Mucosa of descending colon (tissue), 3 donors: ENCODE data around the gene FHIT. TPM values are rescaled to one million over a fixed set of nuclear protein-coding genes. Genes with fewer than 3 reads are reported as not detected.

Experiments
- ATAC-seq: fragments of 200-7000 bp; cut with Tn5 transposase; one replicate; pipeline ENCODE4 v1.9.1; 2020; ENCODE audit warnings: mild to moderate bottlenecking, moderate library complexity
- DNase-seq, 3 donors: peaks; one replicate each; pipeline ENCODE4 v3.0.0-alpha.2; 2020
- H3K36me3 ChIP-seq: fragments of 200-600 bp; one replicate; pipeline ENCODE4 v1.8.0; 2021; ENCODE audit warnings: low read depth, mild to moderate bottlenecking
- H3K4me1 ChIP-seq: fragments of 200-600 bp; one replicate; pipeline ENCODE4 v1.8.0; 2021; ENCODE audit warnings: low read depth, mild to moderate bottlenecking
- H3K4me3 ChIP-seq: fragments of 200-600 bp; one replicate; pipeline ENCODE4 v1.8.0; 2021; ENCODE audit warnings: mild to moderate bottlenecking
- H3K9me3 ChIP-seq: fragments of 200-600 bp; one replicate; pipeline ENCODE4 v1.8.0; 2021; ENCODE audit warnings: mild to moderate bottlenecking
- intact Hi-C, 2 donors: fragments of 100-400 bp; cut with DNase I in 1 of 2; cut with micrococcal nuclease in 1 of 2; formaldehyde crosslinking; loops; one replicate each; pipeline versions ENCODE4 v1.11.0 to v1.11.1; 2022; cut with DNase I, micrococcal nuclease
- total RNA-seq, 3 donors: library from RNA; stranded (reverse); fragmentation: NEBNext Ultra II Directional in 2 of 3; extraction: Animal tissue kit (Norgen Biotek cat#: 25700) in 2 of 3; gene quantifications; one replicate each; pipeline versions ENCODE4 v1.2.1 to v1.2.4, GENCODE V29; 2021 to 2023
- TF ChIP-seq, protein P1 (sequence below): fragments of 200-600 bp; IDR thresholded peaks from one replicate; pipeline ENCODE4 v1.8.0; 2022; ENCODE audit warnings: antibody characterized with exemption, mild to moderate bottlenecking
- donor health status: DM: no; HTN: no; CAD: no; lungs with moderate emphysema.
- donor health status: DM: no; HTN: no; CAD: no.
- donor health status: DM: no; HTN: yes; CAD: no.

The FHIT gene
- total RNA-seq, 3 donors from 2014 or later: 8.9 to 20.7 (median 18.6) TPM

DNA sequence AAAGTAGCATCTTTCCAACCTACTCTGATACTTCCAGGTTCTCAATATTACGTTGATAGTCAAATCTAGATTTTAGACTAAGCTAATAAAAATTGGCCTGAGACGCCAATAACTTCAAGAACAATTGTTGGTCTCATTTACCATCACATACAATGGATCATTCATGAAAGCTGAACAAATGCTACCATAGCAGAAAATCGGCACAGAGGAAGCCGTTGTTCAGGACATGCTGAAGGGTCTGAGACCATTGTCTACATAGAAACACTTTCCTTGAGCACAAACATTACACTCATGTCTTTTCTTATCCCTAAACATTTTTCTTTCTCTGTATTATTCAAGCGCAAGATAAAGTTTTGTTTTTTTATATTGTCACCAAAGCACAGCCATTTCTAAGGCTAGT is 37.2 kb upstream of the FHIT start:
- Histone ChIP-seq H3K4me1 (no peaks in the 10 kb centered on the region), H3K36me3 (no peaks in the 10 kb centered on the region), H3K4me3 (no peak overlapping the region), H3K9me3 (no peaks in the 10 kb centered on the region)
- intact Hi-C loops: no loop called here
- no peak for DNase-seq
- TF ChIP-seq, protein P1, sequence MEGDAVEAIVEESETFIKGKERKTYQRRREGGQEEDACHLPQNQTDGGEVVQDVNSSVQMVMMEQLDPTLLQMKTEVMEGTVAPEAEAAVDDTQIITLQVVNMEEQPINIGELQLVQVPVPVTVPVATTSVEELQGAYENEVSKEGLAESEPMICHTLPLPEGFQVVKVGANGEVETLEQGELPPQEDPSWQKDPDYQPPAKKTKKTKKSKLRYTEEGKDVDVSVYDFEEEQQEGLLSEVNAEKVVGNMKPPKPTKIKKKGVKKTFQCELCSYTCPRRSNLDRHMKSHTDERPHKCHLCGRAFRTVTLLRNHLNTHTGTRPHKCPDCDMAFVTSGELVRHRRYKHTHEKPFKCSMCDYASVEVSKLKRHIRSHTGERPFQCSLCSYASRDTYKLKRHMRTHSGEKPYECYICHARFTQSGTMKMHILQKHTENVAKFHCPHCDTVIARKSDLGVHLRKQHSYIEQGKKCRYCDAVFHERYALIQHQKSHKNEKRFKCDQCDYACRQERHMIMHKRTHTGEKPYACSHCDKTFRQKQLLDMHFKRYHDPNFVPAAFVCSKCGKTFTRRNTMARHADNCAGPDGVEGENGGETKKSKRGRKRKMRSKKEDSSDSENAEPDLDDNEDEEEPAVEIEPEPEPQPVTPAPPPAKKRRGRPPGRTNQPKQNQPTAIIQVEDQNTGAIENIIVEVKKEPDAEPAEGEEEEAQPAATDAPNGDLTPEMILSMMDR: no peak
- ATAC-seq: no peak

GRCh38 chr3:61283876-61284275 is 32.6 kb upstream of the FHIT start:
- DNase-seq (no peak), ATAC-seq (no peak)
- H3K4me1 ChIP-seq: no peaks in the 10 kb centered on the region
- no peak overlapping the region for H3K4me3 ChIP-seq
- H3K9me3 ChIP-seq: no peaks in the 10 kb centered on the region
- TF ChIP-seq, protein P1: no peak
- H3K36me3 ChIP-seq: no peaks in the 10 kb centered on the region
- intact Hi-C loops: no loop called here

GRCh38 chr3:61278713-61279112 is 27.5 kb upstream of the FHIT start:
- intact Hi-C loops: no loop called here
- no peaks in the 10 kb centered on the region for H3K9me3 ChIP-seq

GRCh38 chr3:61277411-61277810 is 26.2 kb upstream of the FHIT start:
- DNase-seq (no peak), ATAC-seq (no peak)
- TF ChIP-seq, protein P1: no peak
- no peaks in the 10 kb centered on the region for H3K4me1 ChIP-seq
- no peaks in the 10 kb centered on the region for H3K36me3 ChIP-seq
- H3K9me3 ChIP-seq: no peaks in the 10 kb centered on the region
- no peak overlapping the region for H3K4me3 ChIP-seq
- intact Hi-C loops: no loop called here

More at GRCh38 chr3:61278713-61279112, 27.5 kb upstream of the FHIT start:
- DNase-seq (no peak), ATAC-seq (no peak)
- H3K4me1 ChIP-seq: no peaks in the 10 kb centered on the region
- no peaks in the 10 kb centered on the region for H3K36me3 ChIP-seq
- no peak overlapping the region for H3K4me3 ChIP-seq
- TF ChIP-seq, protein P1: no peak

GRCh38 chr3:61269435-61269834 is 18.2 kb upstream of the FHIT start:
- H3K4me1 ChIP-seq: no peaks in the 10 kb centered on the region
- H3K9me3 ChIP-seq: no peaks in the 10 kb centered on the region
- TF ChIP-seq, protein P1: no peak
- DNase-seq (no peak), ATAC-seq (no peak)
- H3K4me3 ChIP-seq: no peak overlapping the region
- H3K36me3 ChIP-seq: no peaks in the 10 kb centered on the region
- intact Hi-C loops: no loop called here

DNA sequence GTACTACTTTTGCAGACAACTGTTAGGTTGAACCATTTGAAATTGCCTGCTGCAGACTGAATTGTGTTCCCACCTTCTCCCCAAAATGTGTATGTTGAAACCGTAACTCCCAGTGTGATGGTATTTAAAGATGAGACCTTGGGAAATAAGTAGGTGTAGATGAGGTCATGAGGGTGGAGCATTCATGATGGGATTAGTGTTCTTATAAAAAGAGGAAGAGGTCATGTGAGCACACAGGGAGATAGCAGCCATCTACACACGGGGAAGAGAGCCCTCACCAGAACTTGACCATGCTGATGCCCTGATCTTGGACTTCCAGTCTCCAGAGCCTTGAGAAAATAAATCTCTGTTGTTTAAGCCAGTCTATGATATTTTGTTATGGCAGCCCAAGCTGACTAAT is 17.4 kb upstream of the FHIT start:
- DNase-seq (no peak), ATAC-seq (no peak)
- H3K4me1 ChIP-seq: no peaks in the 10 kb centered on the region
- intact Hi-C loops: no loop called here
- no peak overlapping the region for H3K4me3 ChIP-seq
- TF ChIP-seq, protein P1: no peak
- H3K9me3 ChIP-seq: no peaks in the 10 kb centered on the region
- no peaks in the 10 kb centered on the region for H3K36me3 ChIP-seq
